NCI-H446 treated with DMSO at 0.1 percent for 48 hours (cell line): Measurements from ENCODE around the gene FRY.

Experiments
- DNase-seq: peaks from one replicate; lab custom pipeline; 2025; lab: John Stamatoyannopoulos, UW

Gene FRY

DNA sequence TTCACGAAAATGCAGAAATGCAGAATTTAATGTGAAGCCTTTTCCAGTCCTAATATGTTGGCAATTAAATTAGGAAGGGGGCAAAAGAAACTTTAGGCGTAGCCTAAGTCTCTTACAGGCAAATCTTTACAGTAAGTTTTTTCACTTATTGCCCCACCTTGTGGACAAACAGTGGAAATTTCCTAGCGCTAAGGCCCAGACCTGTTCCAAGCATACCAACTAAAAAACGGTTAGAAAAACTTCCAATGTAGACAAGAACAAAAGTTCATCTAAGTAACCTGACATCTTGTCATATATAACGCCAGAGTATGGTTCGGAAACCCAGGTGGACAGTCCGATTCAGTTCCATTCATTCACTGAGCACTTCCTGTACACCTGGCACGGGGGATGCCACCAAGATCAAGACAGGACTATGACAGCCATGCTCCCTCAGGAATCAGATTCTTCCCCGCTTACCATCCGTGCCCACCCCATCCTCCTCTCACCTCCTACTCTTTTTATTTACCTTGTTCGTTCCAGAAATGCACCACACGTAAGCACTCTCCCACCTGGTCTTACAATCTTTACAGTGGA, 278.6 kb downstream of the FRY start:
- peak; percentile 37 for DNase-seq

DNA sequence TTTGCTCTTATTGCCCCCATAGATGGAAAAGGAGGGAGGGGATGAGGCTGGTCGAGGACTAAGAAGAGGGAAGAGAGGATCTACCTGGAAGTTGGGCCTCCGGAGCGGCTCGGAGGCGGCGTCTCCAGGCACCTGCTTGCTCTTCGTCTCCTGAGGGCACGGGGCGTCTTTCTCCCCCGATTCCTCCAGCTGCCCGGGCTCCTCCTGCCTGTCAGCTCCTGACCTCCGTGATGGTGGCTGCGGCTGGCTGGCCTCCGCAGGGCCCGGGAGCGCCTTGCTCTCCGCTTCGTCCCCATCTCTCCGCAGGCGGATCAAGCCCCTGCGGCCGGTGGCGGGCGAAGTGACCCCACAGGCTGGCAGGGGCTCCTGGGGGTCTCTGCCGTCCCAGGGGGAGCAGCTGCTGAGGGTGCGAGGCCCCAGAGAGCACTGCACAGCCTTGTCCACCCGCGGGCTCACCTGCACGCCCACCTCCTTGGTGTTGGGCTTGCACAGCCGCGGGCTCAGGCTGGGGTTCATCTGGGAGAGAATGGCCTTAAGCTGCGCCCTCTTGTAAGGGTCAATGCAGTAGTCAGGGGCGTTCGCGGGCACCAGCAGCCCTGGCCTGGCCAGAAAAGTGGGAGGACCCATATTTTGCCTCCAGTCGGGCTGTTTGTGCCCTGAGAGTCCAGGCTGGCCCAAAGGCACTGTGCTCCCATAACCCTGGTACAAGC, 279.8 kb downstream of the FRY start:
- no peak for DNase-seq

DNA sequence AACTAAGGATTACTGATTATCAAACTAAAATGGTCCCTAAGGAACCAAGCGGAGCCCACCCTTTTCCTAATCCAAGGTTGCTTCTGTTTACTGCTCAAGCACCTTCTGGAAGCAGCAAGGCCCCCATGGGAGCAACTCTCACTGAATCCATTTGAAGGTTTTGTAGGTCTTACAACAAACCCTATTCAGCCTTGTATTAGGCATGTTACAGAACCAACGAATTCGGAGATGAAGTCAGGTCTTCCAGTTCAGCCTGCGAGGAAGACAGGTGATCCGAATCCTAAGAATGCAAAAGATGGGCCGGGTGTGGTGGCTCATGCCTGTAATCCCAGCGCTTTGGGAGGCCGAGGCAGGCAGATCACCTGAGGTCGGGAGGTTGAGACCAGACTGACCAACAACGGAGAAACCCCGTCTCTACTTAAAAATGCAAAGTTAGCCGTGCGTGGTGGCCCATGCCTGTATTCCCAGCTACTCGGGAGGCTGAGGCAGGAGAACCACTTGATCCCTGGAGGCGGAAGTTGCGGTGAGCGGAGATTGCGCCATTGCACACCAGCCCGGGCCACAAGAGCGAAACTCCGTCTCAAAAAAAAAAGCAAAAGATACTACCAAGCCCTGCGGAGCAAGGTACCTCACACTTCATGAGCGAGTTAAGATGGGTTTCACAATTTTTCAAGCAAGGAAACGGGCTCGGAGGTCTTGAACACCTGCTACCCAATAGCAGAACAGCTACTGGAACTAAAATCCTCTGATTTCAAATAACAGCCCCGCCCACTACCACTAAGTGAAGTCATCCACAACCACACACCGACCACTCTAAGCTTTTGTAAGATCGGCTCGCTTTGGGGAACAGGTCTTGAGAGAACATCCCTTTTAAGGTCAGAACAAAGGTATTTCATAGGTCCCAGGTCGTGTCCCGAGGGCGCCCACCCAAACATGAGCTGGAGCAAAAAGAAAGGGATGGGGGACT, 283.0 kb downstream of the FRY start:
- DNase-seq, result peak; percentile 36

DNA sequence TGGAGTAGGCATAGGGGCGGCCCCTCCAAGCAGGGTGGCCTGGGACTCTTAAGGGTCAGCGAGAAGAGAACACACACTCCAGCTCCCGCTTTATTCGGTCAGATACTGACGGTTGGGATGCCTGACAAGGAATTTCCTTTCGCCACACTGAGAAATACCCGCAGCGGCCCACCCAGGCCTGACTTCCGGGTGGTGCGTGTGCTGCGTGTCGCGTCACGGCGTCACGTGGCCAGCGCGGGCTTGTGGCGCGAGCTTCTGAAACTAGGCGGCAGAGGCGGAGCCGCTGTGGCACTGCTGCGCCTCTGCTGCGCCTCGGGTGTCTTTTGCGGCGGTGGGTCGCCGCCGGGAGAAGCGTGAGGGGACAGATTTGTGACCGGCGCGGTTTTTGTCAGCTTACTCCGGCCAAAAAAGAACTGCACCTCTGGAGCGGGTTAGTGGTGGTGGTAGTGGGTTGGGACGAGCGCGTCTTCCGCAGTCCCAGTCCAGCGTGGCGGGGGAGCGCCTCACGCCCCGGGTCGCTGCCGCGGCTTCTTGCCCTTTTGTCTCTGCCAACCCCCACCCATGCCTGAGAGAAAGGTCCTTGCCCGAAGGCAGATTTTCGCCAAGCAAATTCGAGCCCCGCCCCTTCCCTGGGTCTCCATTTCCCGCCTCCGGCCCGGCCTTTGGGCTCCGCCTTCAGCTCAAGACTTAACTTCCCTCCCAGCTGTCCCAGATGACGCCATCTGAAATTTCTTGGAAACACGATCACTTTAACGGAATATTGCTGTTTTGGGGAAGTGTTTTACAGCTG, 283.9 kb downstream of the FRY start, which contains the start of the genes BRCA2 and ZAR1L:
TSS of gene BRCA2 (plus strand) at position 271 of the 790 bp plus-strand sequence. CDS start 953 bp downstream, outside the sequence.
TSS of gene ZAR1L (minus strand) at position 126 of the 790 bp plus-strand sequence. CDS start 3,438 bp downstream, outside the sequence.
- DNase-seq, result peak; percentile 78

DNA sequence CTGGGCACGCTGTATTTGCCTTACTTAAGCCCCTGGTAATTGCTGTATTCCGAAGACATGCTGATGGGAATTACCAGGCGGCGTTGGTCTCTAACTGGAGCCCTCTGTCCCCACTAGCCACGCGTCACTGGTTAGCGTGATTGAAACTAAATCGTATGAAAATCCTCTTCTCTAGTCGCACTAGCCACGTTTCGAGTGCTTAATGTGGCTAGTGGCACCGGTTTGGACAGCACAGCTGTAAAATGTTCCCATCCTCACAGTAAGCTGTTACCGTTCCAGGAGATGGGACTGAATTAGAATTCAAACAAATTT, 284.4 kb downstream of the FRY start:
- DNase-seq, result no peak

DNA sequence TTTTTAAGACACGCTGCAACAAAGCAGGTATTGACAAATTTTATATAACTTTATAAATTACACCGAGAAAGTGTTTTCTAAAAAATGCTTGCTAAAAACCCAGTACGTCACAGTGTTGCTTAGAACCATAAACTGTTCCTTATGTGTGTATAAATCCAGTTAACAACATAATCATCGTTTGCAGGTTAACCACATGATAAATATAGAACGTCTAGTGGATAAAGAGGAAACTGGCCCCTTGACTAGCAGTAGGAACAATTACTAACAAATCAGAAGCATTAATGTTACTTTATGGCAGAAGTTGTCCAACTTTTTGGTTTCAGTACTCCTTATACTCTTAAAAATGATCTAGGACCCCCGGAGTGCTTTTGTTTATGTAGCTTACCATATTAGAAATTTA, 284.9 kb downstream of the FRY start:
- DNase-seq, result no peak

DNA sequence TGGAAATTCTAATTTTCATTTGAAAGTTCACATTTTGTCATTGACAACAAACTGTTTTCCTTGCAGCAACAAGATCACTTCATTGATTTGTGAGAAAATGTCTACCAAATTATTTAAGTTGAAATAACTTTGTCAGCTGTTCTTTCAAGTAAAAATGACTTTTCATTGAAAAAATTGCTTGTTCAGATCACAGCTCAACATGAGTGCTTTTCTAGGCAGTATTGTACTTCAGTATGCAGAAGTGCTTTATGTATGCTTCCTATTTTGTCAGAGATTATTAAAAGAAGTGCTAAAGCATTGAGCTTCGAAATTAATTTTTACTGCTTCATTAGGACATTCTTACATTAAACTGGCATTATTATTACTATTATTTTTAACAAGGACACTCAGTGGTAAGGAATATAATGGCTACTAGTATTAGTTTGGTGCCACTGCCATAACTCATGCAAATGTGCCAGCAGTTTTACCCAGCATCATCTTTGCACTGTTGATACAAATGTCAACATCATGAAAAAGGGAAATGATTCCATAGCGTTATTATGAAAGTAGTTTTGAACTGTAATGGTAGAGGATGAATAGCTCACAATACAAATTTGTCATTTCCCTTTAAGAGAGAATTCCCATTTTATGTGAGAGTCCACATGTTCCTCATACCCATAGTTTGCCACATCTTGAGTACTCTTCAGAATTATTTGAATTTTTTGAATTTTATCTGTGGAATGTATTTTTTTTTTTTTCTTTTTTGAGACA, 286.3 kb downstream of the FRY start:
- no peak for DNase-seq

DNA sequence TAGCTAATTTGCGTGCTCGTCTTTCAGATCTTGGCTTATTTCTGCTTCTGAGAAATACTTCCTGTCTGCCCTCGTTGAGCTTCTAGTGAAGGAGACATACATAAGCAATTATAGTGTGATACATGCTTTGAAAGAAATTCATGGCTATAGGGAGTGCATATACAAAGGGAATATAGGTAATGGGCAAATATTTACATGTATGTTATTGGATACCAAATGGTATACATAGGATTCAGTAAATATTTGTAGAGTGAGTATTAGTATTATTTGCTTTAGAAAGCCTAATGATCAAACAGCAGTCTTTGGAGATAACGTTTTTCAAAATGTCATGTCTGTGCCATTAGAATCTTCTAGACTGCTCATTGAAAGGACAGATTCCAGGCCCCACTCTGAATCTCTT, 289.0 kb downstream of the FRY start:
- DNase-seq, result no peak

DNA sequence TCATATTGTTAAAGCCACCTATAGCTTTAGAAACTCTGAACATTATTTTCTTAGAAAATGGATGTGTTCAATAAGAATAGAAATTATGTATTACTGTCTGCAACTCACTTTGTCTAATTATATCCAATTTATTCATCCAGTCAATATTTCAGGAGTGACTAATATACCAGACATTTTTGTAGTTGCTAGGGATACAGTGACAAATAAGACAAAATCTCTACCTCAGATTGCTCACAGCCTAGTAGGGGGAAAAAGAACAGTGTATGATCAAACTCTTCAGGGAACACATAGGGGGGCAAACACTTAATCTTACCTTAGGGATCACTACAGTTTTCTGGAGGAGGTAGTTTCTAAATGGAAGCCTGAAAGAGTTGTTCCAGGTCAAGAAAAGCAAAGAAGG, 292.3 kb downstream of the FRY start:
- no peak for DNase-seq

DNA sequence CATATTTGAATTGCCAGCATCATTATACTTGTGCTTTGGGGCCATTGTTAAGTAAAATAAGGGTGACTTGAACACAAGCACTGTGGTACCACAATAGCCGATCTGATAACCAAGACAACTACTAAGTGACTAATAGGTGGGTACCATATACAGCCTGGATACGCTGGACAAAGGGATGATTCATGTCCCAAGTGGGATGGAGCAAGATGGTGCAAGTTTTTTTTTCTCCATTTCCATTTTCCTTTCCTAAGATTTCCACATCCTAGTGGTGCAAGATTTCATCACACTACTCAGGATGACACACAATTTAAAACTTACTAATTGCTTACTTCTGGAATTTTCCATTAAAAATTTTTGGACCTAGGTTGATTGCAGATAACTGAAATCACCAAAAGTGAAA, 298.9 kb downstream of the FRY start:
- no peak for DNase-seq

DNA sequence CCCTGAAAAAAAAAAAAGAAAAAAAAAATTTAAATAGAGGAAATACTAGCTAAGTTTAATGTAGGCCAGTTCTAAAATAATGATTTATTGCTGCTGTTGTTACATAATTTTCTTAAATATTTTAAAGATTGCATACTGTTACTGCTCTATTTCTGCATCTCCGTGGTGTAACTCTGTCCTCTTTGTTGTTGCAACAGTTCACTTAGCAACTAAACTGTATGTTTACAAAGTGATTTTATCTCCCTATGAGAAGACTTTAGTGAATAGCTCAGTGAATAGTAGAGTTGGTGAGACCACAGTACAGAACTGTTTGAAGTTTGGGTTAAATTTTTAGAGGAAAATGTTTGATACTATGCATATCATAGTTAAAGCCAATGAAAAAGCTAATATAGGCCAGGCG, 303.1 kb downstream of the FRY start:
- DNase-seq, result no peak

DNA sequence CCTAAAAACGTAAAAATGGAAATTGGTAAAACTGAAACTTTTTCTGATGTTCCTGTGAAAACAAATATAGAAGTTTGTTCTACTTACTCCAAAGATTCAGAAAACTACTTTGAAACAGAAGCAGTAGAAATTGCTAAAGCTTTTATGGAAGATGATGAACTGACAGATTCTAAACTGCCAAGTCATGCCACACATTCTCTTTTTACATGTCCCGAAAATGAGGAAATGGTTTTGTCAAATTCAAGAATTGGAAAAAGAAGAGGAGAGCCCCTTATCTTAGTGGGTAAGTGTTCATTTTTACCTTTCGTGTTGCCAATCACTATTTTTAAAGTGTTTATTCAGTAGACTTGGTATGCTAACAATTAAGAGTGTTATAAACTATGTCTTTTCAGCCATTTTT, 309.3 kb downstream of the FRY start:
- no peak for DNase-seq

DNA sequence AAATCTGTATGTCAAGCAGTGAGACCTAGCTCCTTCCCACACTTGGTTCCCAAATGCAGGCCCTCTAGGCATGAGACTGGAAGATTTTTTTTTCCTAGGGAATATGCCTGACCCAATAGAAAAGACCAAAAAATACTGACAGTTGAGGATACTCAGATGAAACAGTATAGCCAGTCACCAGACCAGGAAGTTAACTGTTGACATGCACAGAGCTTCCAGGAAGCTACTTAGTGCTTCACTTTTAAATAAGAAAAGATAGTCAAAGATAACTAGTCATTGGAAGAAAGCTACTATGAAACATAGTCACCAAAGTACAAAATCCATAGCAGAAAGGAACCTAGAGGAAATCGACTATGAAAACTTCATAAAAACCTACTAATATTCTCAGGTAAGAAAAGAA, 316.1 kb downstream of the FRY start:
- no peak for DNase-seq
